ENCODE measurements around the gene MGST3. TPM values are rescaled to one million over a fixed set of nuclear protein-coding genes. Genes with fewer than 3 reads are reported as not detected.

MGST3 gene
- total RNA-seq, 1 experiment from 2014 or later, result 87.7 TPM

GRCh38 chr1:165632491-165632890 is 1.5 kb downstream of the MGST3 start:
- peak overlapping the region in 1 of 2 experiments; percentile 31; a peak in 1 of 5 replicates for H3K4me3 Mint-ChIP-seq
- H2BK20ac ChIP-seq (ENCODE audit: low read depth, low read length, poor library complexity, severe bottlenecking), result no peak overlapping the region
- H3K4me2 ChIP-seq (ENCODE audit: insufficient read depth, insufficient read length, low read length), result peak overlapping the region; percentile 95
- H2AFZ ChIP-seq (ENCODE audit: low read length), result no peak overlapping the region
- no peak overlapping the region for H2BK120ac ChIP-seq (ENCODE audit: low read depth, low read length, poor library complexity, severe bottlenecking)
- H3K79me2 ChIP-seq (ENCODE audit: insufficient read depth, low read length), result peaks cover 3% of the 10 kb centered on the region; the same call in 1 of the 2 replicates
- H3K79me1 ChIP-seq (ENCODE audit: insufficient read depth, low read depth, low read length, poor library complexity, severe bottlenecking), result no peaks in the 10 kb centered on the region
- H3K27me3 Mint-ChIP-seq (ENCODE audit: low read depth), result no peaks in the 10 kb centered on the region
- no peak overlapping the region for H3K9ac ChIP-seq (ENCODE audit: extremely low read depth, insufficient read length, low read length)
- H3K36me3 Mint-ChIP-seq (ENCODE audit: insufficient read depth in 1 of 3, low read depth in 3 of 3), result peaks cover 3 to 5% (median 5%) of the 10 kb centered on the region in 3 experiments; a peak in 3 of 7 replicates
- no peak overlapping the region for H3K23ac ChIP-seq (ENCODE audit: insufficient read length, low read depth, low read length)
- peaks cover 11% of the 10 kb centered on the region for H3K23me2 ChIP-seq (ENCODE audit: insufficient read length, low read depth, low read length, poor library complexity, severe bottlenecking)
- H3T11ph ChIP-seq (ENCODE audit: low read length), result no peak overlapping the region
- no peak for TF ChIP-seq CTCF (conservative IDR thresholded peaks at IDR 0.05)
- H2BK12ac ChIP-seq (ENCODE audit: insufficient read length, low read depth, low read length), result no peak overlapping the region
- H2AK5ac ChIP-seq (ENCODE audit: insufficient read length, low read length), result no peak overlapping the region
- no peak overlapping the region for H3K18ac ChIP-seq (ENCODE audit: insufficient read length, low read depth, low read length)
- H3K4me1 ChIP-seq (ENCODE audit: insufficient read depth, low read length), result peaks cover 7% of the 10 kb centered on the region; the same call in 1 of the 2 replicates
- no peak overlapping the region for H3K27ac ChIP-seq (ENCODE audit: insufficient read length, low read depth, low read length)
- no peak overlapping the region for H4K8ac ChIP-seq (replicated peaks; ENCODE audit: insufficient read length, low read depth, low read length)
- H4K91ac ChIP-seq (ENCODE audit: insufficient read length, low read depth, low read length), result no peak overlapping the region
- H3K56ac ChIP-seq (ENCODE audit: insufficient read length, low read depth, low read length), result no peak overlapping the region
- no peak overlapping the region for H2BK5ac ChIP-seq (ENCODE audit: insufficient read length, low read length)
- H3K27me3 ChIP-seq (ENCODE audit: insufficient read depth, low read length), result no peaks in the 10 kb centered on the region
- H3K4me1 Mint-ChIP-seq, result peaks cover 39 to 52% of the 10 kb centered on the region in 2 experiments
- H3K9me3 Mint-ChIP-seq, result no peaks in the 10 kb centered on the region
- H2BK15ac ChIP-seq (ENCODE audit: low read depth, low read length), result no peak overlapping the region
- no peak overlapping the region for H4K5ac ChIP-seq (ENCODE audit: insufficient read length, low read depth, low read length)
- no peaks in the 10 kb centered on the region for H4K20me1 ChIP-seq (ENCODE audit: control insufficient read depth, insufficient read depth, insufficient read length)
- DNase-seq, result no peak
- no CpG with 5 or more reads among the region's 7 CpGs for WGBS (ENCODE audit: extremely low coverage, insufficient read length, low lambda C conversion rate)
- no peak overlapping the region for H3K4ac ChIP-seq (ENCODE audit: low read depth, low read length)
- no peaks in the 10 kb centered on the region for H3K9me3 ChIP-seq (ENCODE audit: control insufficient read depth, low read depth, low read length)
- H3K14ac ChIP-seq (ENCODE audit: insufficient read depth, low read length), result no peak overlapping the region
- H3K27ac Mint-ChIP-seq, result no peak overlapping the region

Measured in H9 (cell line).